IMR-90 (cell line): ENCODE measurements around the gene TTLL8. TPM values are rescaled to one million over a fixed set of nuclear protein-coding genes. Genes with fewer than 3 reads are reported as not detected.

Source experiments
- ATAC-seq: fragments of 200-7000 bp; cut with Tn5 transposase; 2 replicates; pipeline ENCODE4 v1.9.1; 2020; ENCODE audit warnings: low read depth, mild to moderate bottlenecking, moderate library complexity
- BruUV-seq: library from RNA; stranded (reverse); fragments of 400-500 nt; replicated peaks from 2 replicates; lab custom pipeline; 2021; lab: Mats Ljungman, UMichigan
- CTCF ChIA-PET: fragments of 300-600 bp; formaldehyde crosslinking; extraction: SDS; loops from one replicate; lab custom pipeline; 2021; ENCODE audit warnings: antibody characterized with exemption; lab: Yijun Ruan, JAX
- POLR2A ChIA-PET: fragments of 300-600 bp; sonication (Branson Sonifier 250); formaldehyde crosslinking; loops from one replicate; lab custom pipeline; 2022; ENCODE audit warnings: antibody characterized with exemption; ENCODE audit not compliant: unreplicated experiment; lab: Charles Lee
- DNase-seq: peaks from one replicate; pipeline ENCODE4 v3.0.0; 2013
- H2AFZ ChIP-seq: replicated peaks from 2 replicates; pipeline ENCODE3; 2013; ENCODE audit warnings: low read length, mild to moderate bottlenecking; ENCODE audit not compliant: poor library complexity
- H2AK5ac ChIP-seq: 2 replicates; pipeline ENCODE4 v1.6.1; 2013; ENCODE audit warnings: low read depth, low read length, inconsistent platforms
- H2AK9ac ChIP-seq: replicated peaks from 2 replicates; pipeline ENCODE3; 2013; ENCODE audit warnings: mild to moderate bottlenecking, low read depth, low read length, moderate library complexity; ENCODE audit not compliant: poor library complexity
- H2BK120ac ChIP-seq: 2 replicates; pipeline ENCODE4 v1.6.1; 2013; ENCODE audit warnings: low read depth, low read length, inconsistent platforms
- H2BK15ac ChIP-seq: 3 replicates; pipeline ENCODE4 v1.6.1; 2013; ENCODE audit warnings: low read depth, low read length, inconsistent platforms
- H2BK20ac ChIP-seq: 2 replicates; pipeline ENCODE4 v1.6.1; 2013; ENCODE audit warnings: low read depth, mild to moderate bottlenecking, inconsistent platforms, low read length, moderate library complexity
- H2BK5ac ChIP-seq: 2 replicates; pipeline ENCODE4 v1.6.1; 2013; ENCODE audit warnings: mild to moderate bottlenecking, low read depth, low read length, inconsistent platforms; ENCODE audit not compliant: poor library complexity, severe bottlenecking
- H3K14ac ChIP-seq: replicated peaks from 2 replicates; pipeline ENCODE4 v1.6.1; 2013; ENCODE audit warnings: low read depth, low read length, inconsistent platforms
- H3K18ac ChIP-seq: 2 replicates; pipeline ENCODE4 v1.6.1; 2013; ENCODE audit warnings: low read depth, low read length, control low read depth
- H3K23ac ChIP-seq: 2 replicates; pipeline ENCODE4 v1.6.1; 2013; ENCODE audit warnings: low read depth, low read length, inconsistent platforms
- H3K27ac ChIP-seq: 2 replicates; pipeline ENCODE4 v1.5.1; 2013; ENCODE audit warnings: mild to moderate bottlenecking, control low read depth, low read length; ENCODE audit not compliant: insufficient read depth
- H3K27me3 ChIP-seq: 2 replicates; pipeline ENCODE4 v1.6.1; 2013; ENCODE audit warnings: low read length; ENCODE audit not compliant: control insufficient read depth, insufficient read depth
- H3K36me3 ChIP-seq: 2 replicates; pipeline ENCODE4 v1.6.1; 2013; ENCODE audit warnings: low read length, mixed read lengths; ENCODE audit not compliant: control insufficient read depth, insufficient read depth
- H3K4ac ChIP-seq: 2 replicates; pipeline ENCODE4 v1.6.1; 2013; ENCODE audit warnings: low read depth, low read length, inconsistent platforms
- H3K4me1 ChIP-seq: 2 replicates; pipeline ENCODE4 v1.6.1; 2013; ENCODE audit warnings: low read length, mixed read lengths; ENCODE audit not compliant: control insufficient read depth, insufficient read depth
- H3K4me2 ChIP-seq: 2 replicates; pipeline ENCODE4 v1.6.1; 2013; ENCODE audit warnings: low read depth, mild to moderate bottlenecking, control low read depth, low read length, moderate library complexity
- H3K4me3 ChIP-seq: 2 replicates; pipeline ENCODE4 v1.5.1; 2013; ENCODE audit warnings: low read depth, mild to moderate bottlenecking, control low read depth, low read length, moderate library complexity; ENCODE audit not compliant: insufficient read depth
- H3K56ac ChIP-seq: 2 replicates; pipeline ENCODE4 v1.6.1; 2013; ENCODE audit warnings: low read length, inconsistent platforms; ENCODE audit not compliant: insufficient read depth; ENCODE audit errors: extremely low read depth
- H3K79me1 ChIP-seq, 2 experiments: 2 replicates each; pipeline ENCODE4 v1.6.1; 2013; ENCODE audit warnings: low read length in 2 of 2, inconsistent platforms in 1 of 2, low read depth in 1 of 2
- H3K9ac ChIP-seq: 2 replicates; pipeline ENCODE4 v1.6.1; 2013; ENCODE audit warnings: low read depth, low read length, control low read depth
- H3K9me1 ChIP-seq: 2 replicates; pipeline ENCODE4 v1.6.1; 2013; ENCODE audit warnings: low read length, inconsistent platforms; ENCODE audit not compliant: insufficient read depth
- H3K9me3 ChIP-seq: 2 replicates; pipeline ENCODE4 v1.6.1; 2013; ENCODE audit warnings: low read length; ENCODE audit not compliant: control insufficient read depth, insufficient read depth
- H4K20me1 ChIP-seq: 2 replicates; pipeline ENCODE4 v1.6.1; 2013; ENCODE audit warnings: low read length, inconsistent platforms; ENCODE audit not compliant: insufficient read depth
- H4K5ac ChIP-seq: 2 replicates; pipeline ENCODE4 v1.6.1; 2013; ENCODE audit warnings: mild to moderate bottlenecking, low read depth, low read length, control low read depth
- H4K8ac ChIP-seq, 2 experiments: 2 replicates each; pipeline ENCODE4 v1.6.1; 2013; ENCODE audit warnings: low read depth in 2 of 2, low read length in 2 of 2, control low read depth in 1 of 2, inconsistent platforms in 1 of 2
- H4K91ac ChIP-seq: 2 replicates; pipeline ENCODE4 v1.6.1; 2013; ENCODE audit warnings: low read depth, low read length, inconsistent platforms; ENCODE audit not compliant: insufficient read depth
- BHLHE40 ChIP-seq: fragments of 150-350 bp; IDR thresholded peaks from 2 replicates; pipeline ENCODE4 v1.6.1; 2016; ENCODE audit warnings: mild to moderate bottlenecking, low read depth, low read length
- CEBPB ChIP-seq: IDR thresholded peaks from 2 replicates; pipeline ENCODE4 v1.6.1; 2012; ENCODE audit warnings: low read depth, low read length, improper control_type of control experiment
- CHD1 ChIP-seq: IDR thresholded peaks from 2 replicates; pipeline ENCODE4 v1.6.1; 2012; ENCODE audit warnings: low read depth, low read length, improper control_type of control experiment
- MAFK ChIP-seq: IDR thresholded peaks from 2 replicates; pipeline ENCODE4 v1.6.1; 2012; ENCODE audit warnings: low read depth, low read length, improper control_type of control experiment
- RAD21 ChIP-seq: IDR thresholded peaks from 2 replicates; pipeline ENCODE4 v1.6.1; 2012; ENCODE audit warnings: low read length, improper control_type of control experiment
- RCOR1 ChIP-seq: IDR thresholded peaks from 2 replicates; pipeline ENCODE4 v1.6.1; 2012; ENCODE audit warnings: mild to moderate bottlenecking, low read length, improper control_type of control experiment; ENCODE audit not compliant: insufficient replicate concordance
- RFX5 ChIP-seq: IDR thresholded peaks from 2 replicates; pipeline ENCODE4 v1.8.0; 2012; ENCODE audit warnings: low read depth, mild to moderate bottlenecking, low read length, moderate library complexity
- SMC3 ChIP-seq: fragments of 150-350 bp; IDR thresholded peaks from 2 replicates; pipeline ENCODE4 v1.6.1; 2016; ENCODE audit warnings: low read depth, mild to moderate bottlenecking, antibody characterized with exemption, low read length, moderate library complexity
- USF2 ChIP-seq: fragments of 150-350 bp; IDR thresholded peaks from 2 replicates; pipeline ENCODE4 v1.6.1; 2017; ENCODE audit warnings: mild to moderate bottlenecking, antibody characterized with exemption, low read length, low read depth
- WGBS, 2 experiments: methylation state at CpG; one replicate each; pipeline versions ENCODE4 v1.1.5 to v1.1.7; 2013; ENCODE audit warnings: missing lambda C conversion rate in 2 of 2; ENCODE audit not compliant: insufficient read length in 1 of 2; ENCODE audit errors: extremely low coverage in 2 of 2; 5-methylcytosine and 5-hydroxymethylcytosine counted together
- dilution Hi-C: fragments of 300-500 bp; cut with HindIII; formaldehyde crosslinking; loops from one replicate; pipeline ENCODE4 v1.14.3; 2018; ENCODE audit warnings: low sequenced_read_pairs; ENCODE audit not compliant: unreplicated experiment
- in situ Hi-C: fragments of 300-500 bp; cut with MboI; formaldehyde crosslinking; loops from 3 replicates; pipeline ENCODE4 v1.14.3; 2019; ENCODE audit warnings: low sequenced_read_pairs, inconsistent platforms, mixed read lengths
- intact Hi-C: fragments of 100-400 bp; cut with micrococcal nuclease; formaldehyde crosslinking; loops from 2 replicates; pipeline ENCODE4 v1.10.0; 2022
- polyA plus RNA-seq, 3 experiments: library from polyadenylated mRNA; depleted of rRNA; stranded (reverse); fragments of >200 nt; gene quantifications; 2 replicates each; pipeline ENCODE4 v1.2.3, GENCODE V29; 2012; ENCODE audit warnings: low replicate concordance in 1 of 3
- total RNA-seq: library from RNA; depleted of rRNA; stranded (reverse); fragments of >200 nt; gene quantifications from 2 replicates; pipeline ENCODE4 v1.2.3, GENCODE V29; 2012

The TTLL8 gene
- total and polyA plus RNA-seq, 2 of the 4 experiments (the other 2 are of a cell fraction): not detected

- TF ChIP-seq SMC3: no peak
These were observed 62.6 kb downstream of the TTLL8 start (continued) for GRCh38 chr22:49995361-49996118.

- no peaks in the 10 kb centered on the region for H4K20me1 ChIP-seq
- peaks cover 4% of the 10 kb centered on the region; the same call in 1 of the 2 replicates for H3K9me1 ChIP-seq
- H3K14ac ChIP-seq: no peak overlapping the region
- H2AK5ac ChIP-seq: no peak overlapping the region
- no peak for TF ChIP-seq CHD1
- no peak for TF ChIP-seq MAFK
- TF ChIP-seq CEBPB: no peak
- TF ChIP-seq RFX5: no peak
- no peak for TF ChIP-seq BHLHE40
- no peak for TF ChIP-seq RCOR1
- TF ChIP-seq RAD21: no peak
- TF ChIP-seq USF2: no peak
- no TSS peak for BruUV-seq
- DNase-seq (no peak), ATAC-seq (no peak)
- peaks cover 14% of the 10 kb centered on the region for H3K9me3 ChIP-seq
- no peak overlapping the region for H3K18ac ChIP-seq
- no peak overlapping the region for H2BK120ac ChIP-seq
- no peak overlapping the region for H2BK20ac ChIP-seq
- no peak overlapping the region for H3K23ac ChIP-seq
- no peak overlapping the region for H3K56ac ChIP-seq
- POLR2A ChIA-PET: no interaction called here
- dilution Hi-C loops: no loop called here
- WGBS, 2 experiments: 30% methylated on average over 2 of the region's 3 CpGs; no CpG with 5 or more reads in 1 of the 2 experiments
- H3K4me1 ChIP-seq: peaks cover 2% of the 10 kb centered on the region; the same call in 1 of the 2 replicates
- H2BK15ac ChIP-seq: no peak overlapping the region
- H4K8ac ChIP-seq: no peak overlapping the region
- in situ Hi-C loops: no loop called here
- no peak overlapping the region for H3K4ac ChIP-seq
- H4K91ac ChIP-seq: no peak overlapping the region
- no peak overlapping the region for H3K4me2 ChIP-seq
- no peak overlapping the region for H3K9ac ChIP-seq
- no peaks in the 10 kb centered on the region for H3K36me3 ChIP-seq
- no peak overlapping the region for H2AFZ ChIP-seq
- CTCF ChIA-PET: no interaction called here
- no peaks in the 10 kb centered on the region for H3K79me1 ChIP-seq
- no peak overlapping the region for H2BK5ac ChIP-seq
- intact Hi-C loops: no loop called here
- no peak overlapping the region for H3K4me3 ChIP-seq
- no peak overlapping the region for H2AK9ac ChIP-seq
- no peak overlapping the region for H4K5ac ChIP-seq
- peaks cover 6% of the 10 kb centered on the region; the same call in 1 of the 2 replicates for H3K27me3 ChIP-seq
- H3K27ac ChIP-seq: no peak overlapping the region
These were observed 63.1 kb downstream of the TTLL8 start for GRCh38 chr22:49995041-49995360.
